Neural cell (in vitro differentiated cells): ENCODE data around the gene PREP. TPM values are rescaled to one million over a fixed set of nuclear protein-coding genes. Genes with fewer than 3 reads are reported as not detected.

Experiments
- H2AFZ ChIP-seq: fragments of 200-600, 300-800 bp; sonication (generic), shearing (Covaris generic); 2 replicates; pipeline ENCODE4 v1.6.0; 2014; ENCODE audit warnings: low read depth, mild to moderate bottlenecking, antibody characterized with exemption, low read length, moderate library complexity
- H3F3A ChIP-seq: fragments of 200-600 bp; shearing (Covaris generic); 2 replicates; pipeline ENCODE4 v1.6.1; 2016; ENCODE audit warnings: mild to moderate bottlenecking, moderate library complexity, mixed read lengths, antibody characterized with exemption, low read length; ENCODE audit not compliant: insufficient read depth, poor library complexity, severe bottlenecking
- H3K27ac ChIP-seq: fragments of 200-600, 300-800 bp; sonication (generic), shearing (Covaris generic); 2 replicates; pipeline ENCODE4 v1.5.1; 2014; ENCODE audit warnings: mild to moderate bottlenecking, low read length, moderate library complexity
- H3K27me3 ChIP-seq: fragments of 300-800, 200-600 bp; sonication (generic), shearing (Covaris generic); 2 replicates; pipeline ENCODE4 v1.6.0; 2014; ENCODE audit warnings: mild to moderate bottlenecking, low read depth, low read length, moderate library complexity; ENCODE audit not compliant: insufficient read depth
- H3K36me3 ChIP-seq: fragments of 300-800, 200-600 bp; sonication (generic), shearing (Covaris generic); 2 replicates; pipeline ENCODE4 v1.5.1; 2014; ENCODE audit warnings: mild to moderate bottlenecking, antibody characterized with exemption, low read length, moderate library complexity; ENCODE audit not compliant: insufficient read depth
- H3K4me2 ChIP-seq: fragments of 300-800, 200-600 bp; sonication (generic), shearing (Covaris generic); 2 replicates; pipeline ENCODE4 v1.6.0; 2014; ENCODE audit warnings: mild to moderate bottlenecking, low read length
- H3K4me3 ChIP-seq: fragments of 300-800, 200-600 bp; sonication (generic), shearing (Covaris generic); 2 replicates; pipeline ENCODE4 v1.5.1; 2014; ENCODE audit warnings: mild to moderate bottlenecking, low read length, moderate library complexity
- H3K79me2 ChIP-seq: fragments of 200-600 bp; shearing (Covaris generic); replicated peaks from 2 replicates; pipeline ENCODE4 v1.6.0; 2014; ENCODE audit warnings: mild to moderate bottlenecking, low read length, moderate library complexity; ENCODE audit not compliant: insufficient read depth
- H3K9ac ChIP-seq: fragments of 300-800, 200-600 bp; sonication (generic), shearing (Covaris generic); 2 replicates; pipeline ENCODE4 v1.6.1; 2016; ENCODE audit warnings: mild to moderate bottlenecking, low read length, mixed read lengths
- H3K9me2 ChIP-seq: fragments of 200-600 bp; shearing (Covaris generic); 2 replicates; pipeline ENCODE4 v1.6.1; 2016; ENCODE audit warnings: mild to moderate bottlenecking, low read length, mixed read lengths; ENCODE audit not compliant: insufficient read depth
- H3K9me3 ChIP-seq: fragments of 200-600, 300-800 bp; sonication (generic), shearing (Covaris generic); 2 replicates; pipeline ENCODE4 v1.6.1; 2016; ENCODE audit warnings: mild to moderate bottlenecking, mixed run types, low read length, moderate library complexity, mixed read lengths
- H4K20me1 ChIP-seq: fragments of 200-600 bp; shearing (Covaris generic); 2 replicates; pipeline ENCODE4 v1.6.1; 2016; ENCODE audit warnings: mild to moderate bottlenecking, mixed run types; ENCODE audit not compliant: insufficient read depth
- EP300 ChIP-seq: fragments of 450-650 bp; conservative IDR thresholded peaks from 2 replicates; pipeline ENCODE4 v1.6.1; 2014; ENCODE audit warnings: antibody characterized with exemption, mild to moderate bottlenecking, moderate library complexity; ENCODE audit not compliant: poor library complexity, severe bottlenecking
- EZH2 ChIP-seq: fragments of 200-600, 300-800 bp; shearing (Covaris generic), sonication (generic); IDR thresholded peaks from 2 replicates; pipeline ENCODE4 v1.6.1; 2014; ENCODE audit warnings: antibody characterized with exemption, low read length, borderline replicate concordance, mild to moderate bottlenecking; ENCODE audit not compliant: insufficient read depth, poor library complexity, severe bottlenecking
- MXI1 ChIP-seq: fragments of 450-650 bp; conservative IDR thresholded peaks from 2 replicates; pipeline ENCODE4 v1.6.1; 2014; ENCODE audit warnings: antibody characterized with exemption, mild to moderate bottlenecking; ENCODE audit not compliant: poor library complexity, severe bottlenecking
- POLR2AphosphoS5 ChIP-seq: IDR thresholded peaks from 2 replicates; pipeline ENCODE4 v1.6.1; 2012
- RAD21 ChIP-seq: fragments of 450-650 bp; conservative IDR thresholded peaks from 2 replicates; pipeline ENCODE4 v1.6.1; 2014; ENCODE audit warnings: antibody characterized with exemption, mild to moderate bottlenecking, moderate library complexity
- REST ChIP-seq: IDR thresholded peaks from 2 replicates; pipeline ENCODE4 v1.6.1; 2012; ENCODE audit warnings: borderline replicate concordance
- SMC3 ChIP-seq: fragments of 450-650 bp; conservative IDR thresholded peaks from 2 replicates; pipeline ENCODE4 v1.6.1; 2014; ENCODE audit warnings: antibody characterized with exemption, mild to moderate bottlenecking, moderate library complexity; ENCODE audit not compliant: poor library complexity
- TAF1 ChIP-seq: IDR thresholded peaks from 2 replicates; pipeline ENCODE4 v1.6.1; 2012; ENCODE audit warnings: low read depth
- polyA plus RNA-seq: library from polyadenylated mRNA; depleted of rRNA; stranded (reverse); fragments of >200 nt; gene quantifications from 2 replicates; pipeline ENCODE4 v1.2.3, GENCODE V29; 2014
- TF ChIP-seq, protein P1 (sequence below): fragments of 450-650 bp; IDR thresholded peaks from 2 replicates; pipeline ENCODE4 v1.5.1; 2014; ENCODE audit warnings: antibody characterized with exemption, mild to moderate bottlenecking, moderate library complexity; ENCODE audit not compliant: poor library complexity, severe bottlenecking

Gene PREP
- polyA plus RNA-seq, 1 donor from 2014 or later, result 24.5 TPM

GRCh38 chr6:105443941-105444340, 41.1 kb upstream of the PREP start:
- H3K27ac ChIP-seq, result no peak overlapping the region
- no peak overlapping the region for H3K4me2 ChIP-seq
- H3K9me3 ChIP-seq, result no peaks in the 10 kb centered on the region

GRCh38 chr6:105442369-105442768, 39.5 kb upstream of the PREP start:
- Histone ChIP-seq H2AFZ (no peak overlapping the region), H3K9me2 (no peaks in the 10 kb centered on the region), H3K36me3 (no peaks in the 10 kb centered on the region), H3K9ac (no peak overlapping the region), H3K27me3 (no peaks in the 10 kb centered on the region), H3K9me3 (no peaks in the 10 kb centered on the region), H3K79me2 (no peaks in the 10 kb centered on the region), H3K27ac (no peak overlapping the region), H3K4me2 (no peak overlapping the region), H3K4me3 (no peak overlapping the region), H4K20me1 (no peaks in the 10 kb centered on the region), H3F3A (no peaks in the 10 kb centered on the region)
- TF ChIP-seq POLR2AphosphoS5 (no peak), EZH2 (no peak), EP300 (no peak), RAD21 (no peak), SMC3 (no peak), TAF1 (no peak), MXI1 (no peak), REST (no peak)
- TF ChIP-seq, protein P1, sequence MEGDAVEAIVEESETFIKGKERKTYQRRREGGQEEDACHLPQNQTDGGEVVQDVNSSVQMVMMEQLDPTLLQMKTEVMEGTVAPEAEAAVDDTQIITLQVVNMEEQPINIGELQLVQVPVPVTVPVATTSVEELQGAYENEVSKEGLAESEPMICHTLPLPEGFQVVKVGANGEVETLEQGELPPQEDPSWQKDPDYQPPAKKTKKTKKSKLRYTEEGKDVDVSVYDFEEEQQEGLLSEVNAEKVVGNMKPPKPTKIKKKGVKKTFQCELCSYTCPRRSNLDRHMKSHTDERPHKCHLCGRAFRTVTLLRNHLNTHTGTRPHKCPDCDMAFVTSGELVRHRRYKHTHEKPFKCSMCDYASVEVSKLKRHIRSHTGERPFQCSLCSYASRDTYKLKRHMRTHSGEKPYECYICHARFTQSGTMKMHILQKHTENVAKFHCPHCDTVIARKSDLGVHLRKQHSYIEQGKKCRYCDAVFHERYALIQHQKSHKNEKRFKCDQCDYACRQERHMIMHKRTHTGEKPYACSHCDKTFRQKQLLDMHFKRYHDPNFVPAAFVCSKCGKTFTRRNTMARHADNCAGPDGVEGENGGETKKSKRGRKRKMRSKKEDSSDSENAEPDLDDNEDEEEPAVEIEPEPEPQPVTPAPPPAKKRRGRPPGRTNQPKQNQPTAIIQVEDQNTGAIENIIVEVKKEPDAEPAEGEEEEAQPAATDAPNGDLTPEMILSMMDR, result no peak

More at GRCh38 chr6:105443941-105444340, 41.1 kb upstream of the PREP start:
- Histone ChIP-seq H4K20me1 (no peaks in the 10 kb centered on the region), H3K9me2 (no peaks in the 10 kb centered on the region), H3K79me2 (no peaks in the 10 kb centered on the region), H3K4me3 (no peak overlapping the region), H2AFZ (no peak overlapping the region), H3F3A (no peaks in the 10 kb centered on the region), H3K27me3 (no peaks in the 10 kb centered on the region), H3K36me3 (no peaks in the 10 kb centered on the region), H3K9ac (no peak overlapping the region)
- TF ChIP-seq EZH2 (no peak), EP300 (no peak), POLR2AphosphoS5 (no peak), TAF1 (no peak), RAD21 (no peak)
- TF ChIP-seq, protein P1, result no peak
